ENCODE results near the gene ZNF689.
"Not testable (repeated sequence)": the region's sequence is repeated elsewhere in the genome, so short reads cannot be mapped to it uniquely, and the experiment has no call there.

The ZNF689 gene

GRCh38 chr16:30636599-30636998 is 26.4 kb upstream of the ZNF689 start:
- DNase-seq (ENCODE audit: low spot score), result no peak

DNA sequence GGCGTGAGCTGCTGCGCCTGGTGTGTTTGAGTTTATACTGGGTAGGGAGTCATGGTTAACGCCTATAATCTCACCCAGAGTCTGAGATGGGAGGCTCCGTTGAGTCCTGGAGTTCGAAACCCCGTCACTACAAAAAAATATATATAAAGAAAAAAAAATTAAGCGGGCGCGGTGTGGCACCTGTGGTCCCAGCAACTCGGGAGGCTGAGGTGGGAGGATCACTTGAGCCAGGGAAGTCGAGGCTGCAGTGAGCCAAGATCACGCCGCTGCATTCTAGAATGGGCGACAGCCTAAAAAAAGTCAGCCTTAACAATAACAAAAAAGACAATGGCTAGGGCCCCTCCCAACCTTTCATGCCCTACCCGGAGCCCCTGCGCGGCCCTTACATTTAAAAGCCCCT is 23.3 kb upstream of the ZNF689 start:
- DNase-seq (ENCODE audit: low spot score), result no peak

DNA sequence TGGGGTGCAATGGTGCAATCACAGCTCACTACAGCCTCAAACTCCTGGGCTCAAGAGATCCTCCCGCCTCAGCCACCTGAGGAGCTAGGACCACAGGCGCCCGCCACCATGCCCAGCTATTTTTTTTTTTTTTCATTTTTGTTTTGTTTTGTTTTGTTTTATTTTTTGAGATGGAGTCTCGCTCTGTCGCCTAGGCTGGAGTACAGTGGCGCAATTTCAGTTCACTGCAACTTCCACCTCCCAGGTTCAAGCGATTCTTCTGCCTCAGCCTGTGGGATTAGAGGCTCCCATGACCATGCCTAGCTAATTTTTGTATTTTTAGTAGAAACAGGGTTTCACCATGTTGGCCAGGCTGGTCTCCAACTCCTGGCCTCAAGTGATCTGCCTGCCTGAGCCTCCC is 22.3 kb upstream of the ZNF689 start:
- not testable (repeated sequence) for DNase-seq (ENCODE audit: low spot score)

DNA sequence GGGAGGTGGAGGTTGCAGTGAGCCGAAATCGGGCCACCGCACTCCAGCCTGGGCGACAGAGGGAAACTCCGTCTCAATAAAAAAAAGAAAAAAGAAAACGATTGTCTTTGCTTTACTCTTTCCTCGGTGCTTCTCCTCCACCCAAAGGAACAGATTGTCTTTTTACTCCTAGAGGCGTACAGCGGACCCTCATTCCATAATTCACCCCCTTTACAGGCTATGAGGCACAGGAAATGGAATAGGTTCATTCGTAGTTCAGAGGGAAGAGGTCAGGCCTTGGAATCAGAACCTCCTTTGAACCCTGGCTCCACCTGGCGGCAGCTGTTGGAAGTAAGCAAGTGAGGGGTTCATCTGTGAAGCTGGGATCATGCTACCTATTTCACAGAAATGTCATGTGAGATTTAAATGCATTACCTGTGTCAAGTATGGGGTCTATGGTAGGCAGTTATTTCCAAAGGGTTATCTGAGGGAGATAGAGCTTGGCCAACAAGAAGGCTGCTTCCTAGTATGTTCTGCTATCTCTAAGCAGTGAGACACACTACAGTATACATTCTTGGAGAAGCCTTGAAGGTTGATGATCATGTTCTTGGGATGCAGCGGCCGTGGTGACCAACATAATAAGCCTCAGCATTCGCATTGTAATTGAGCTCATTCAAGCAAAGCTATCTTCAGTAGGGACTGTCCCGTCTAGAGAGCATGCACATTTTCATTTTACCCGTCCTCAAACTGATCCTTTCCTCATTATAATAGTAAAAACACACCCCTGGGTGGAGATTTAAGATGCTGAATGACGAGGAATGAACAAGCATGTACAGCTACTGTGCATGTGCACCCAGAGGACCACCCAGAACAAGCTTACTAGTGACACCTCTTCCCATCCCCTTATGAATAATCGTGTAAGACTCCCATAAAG is 18.7 kb upstream of the ZNF689 start:
- peak; percentile 77 for DNase-seq (ENCODE audit: low spot score)

- no peak for DNase-seq (ENCODE audit: low spot score)
These were observed 16.0 kb upstream of the ZNF689 start for GRCh38 chr16:30626236-30626635.

GRCh38 chr16:30623536-30624283 is 13.5 kb upstream of the ZNF689 start:
- no peak for DNase-seq (ENCODE audit: low spot score)

- DNase-seq (ENCODE audit: low spot score), result no peak
These were observed 12.4 kb upstream of the ZNF689 start for GRCh38 chr16:30622455-30623032.

GRCh38 chr16:30621765-30622164 is 11.6 kb upstream of the ZNF689 start:
- no peak for DNase-seq (ENCODE audit: low spot score)

GRCh38 chr16:30620169-30620568 is 10.0 kb upstream of the ZNF689 start:
- no peak for DNase-seq (ENCODE audit: low spot score)

- no peak for DNase-seq (ENCODE audit: low spot score)
These were observed 9.4 kb upstream of the ZNF689 start for GRCh38 chr16:30619638-30620037.

- no peak for DNase-seq (ENCODE audit: low spot score)
These were observed 9.0 kb upstream of the ZNF689 start for GRCh38 chr16:30619202-30619601.

DNA sequence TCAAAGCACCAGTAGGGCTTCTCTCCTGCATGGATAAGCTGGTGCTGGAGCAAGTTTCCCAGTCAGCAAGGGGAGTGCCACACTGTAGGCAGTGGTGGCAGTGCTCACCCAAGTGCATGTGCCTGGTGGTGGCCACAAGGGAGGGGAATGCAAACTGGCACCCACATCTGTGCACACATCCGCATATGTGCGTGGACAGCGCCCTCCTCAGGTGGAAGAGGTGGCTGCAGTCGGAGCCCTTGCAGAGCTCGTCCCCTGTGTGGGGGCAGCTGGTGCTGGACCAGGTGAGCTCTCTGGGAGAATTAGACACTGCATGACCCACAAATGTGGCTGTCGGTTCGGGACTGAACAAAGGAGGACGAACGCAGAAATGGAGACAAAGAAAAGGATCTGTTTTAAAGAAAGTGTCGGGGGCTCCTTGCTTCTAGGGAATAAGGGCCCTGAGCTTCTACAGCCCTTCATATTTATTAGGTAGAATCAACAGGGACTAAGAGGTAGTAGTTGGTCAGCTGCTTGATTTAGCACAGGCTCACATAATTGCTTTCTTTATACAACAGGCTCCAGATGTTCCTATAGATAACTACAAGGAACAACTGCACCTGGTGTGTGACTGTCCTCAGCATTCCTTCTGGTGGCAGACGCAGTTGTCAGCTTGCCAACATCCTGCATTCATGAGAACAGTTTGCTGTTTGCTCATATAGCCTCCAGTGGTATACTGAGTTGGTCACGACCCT is 5.3 kb upstream of the ZNF689 start:
- peak; percentile 33 for DNase-seq (ENCODE audit: low spot score)

DNA sequence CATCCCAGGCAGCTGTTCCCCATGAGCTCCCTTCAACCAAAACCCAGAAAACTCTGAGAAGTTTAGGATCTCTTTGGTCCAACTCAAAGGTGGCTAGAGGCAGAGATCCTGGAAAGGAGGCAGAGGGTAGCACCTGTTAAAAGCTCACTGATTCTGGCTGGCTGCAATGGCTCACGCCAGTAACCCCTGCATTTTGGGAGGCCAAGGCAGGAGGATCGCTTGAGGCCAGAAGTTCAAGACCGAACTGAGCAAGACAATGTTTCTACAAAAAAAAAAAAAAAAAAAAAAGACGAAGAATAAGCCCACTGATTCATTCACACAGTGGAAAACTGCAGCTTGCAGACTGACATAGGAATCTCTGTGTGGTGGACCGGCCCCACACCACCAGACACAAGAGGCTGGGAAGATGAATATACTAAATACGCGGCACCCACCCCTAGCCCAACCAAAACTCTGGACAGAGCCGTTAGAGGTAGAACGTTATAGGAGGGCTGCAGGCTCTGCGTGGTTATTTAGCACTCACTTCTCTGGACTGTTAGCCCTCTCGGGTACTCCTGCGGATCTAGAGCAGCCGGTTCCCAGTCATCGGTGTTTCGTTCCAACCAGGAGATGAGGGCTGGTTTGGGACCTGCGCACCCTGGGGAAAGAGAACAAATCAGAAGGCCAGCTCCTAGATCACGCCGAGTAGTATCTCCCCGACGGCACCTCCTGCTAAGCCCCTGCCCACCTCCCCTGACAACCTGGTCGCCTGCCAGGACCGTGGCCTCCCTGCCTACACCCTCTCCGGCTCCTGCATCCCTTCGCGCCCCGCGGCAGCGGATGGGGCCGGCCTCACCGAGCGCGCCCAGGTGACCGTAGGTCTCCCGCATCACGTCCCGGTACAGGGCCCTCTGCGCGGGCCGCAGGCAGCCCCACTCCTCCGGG is 925 bp downstream of the ZNF689 start:
- DNase-seq (ENCODE audit: low spot score), result peak; percentile 20

DNA sequence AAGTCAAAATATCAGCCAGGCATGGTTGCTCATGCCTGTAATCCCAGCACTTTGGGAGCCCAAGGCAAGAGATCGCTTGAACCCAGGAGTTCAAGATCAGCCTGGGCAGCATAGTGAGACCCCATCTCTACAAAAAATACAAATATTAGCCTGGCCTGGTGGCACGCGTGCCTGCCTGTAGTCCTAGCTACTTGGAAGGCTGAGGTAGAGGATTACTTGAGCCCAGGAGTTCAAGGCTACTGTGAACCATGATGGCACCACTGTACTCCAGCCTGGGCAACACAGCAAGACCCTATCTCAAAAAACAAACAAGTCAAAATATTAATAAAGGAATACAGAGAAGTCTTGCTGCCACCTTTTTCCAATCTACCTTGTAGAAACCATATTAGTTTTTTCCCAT is 4.2 kb downstream of the ZNF689 start:
- DNase-seq (ENCODE audit: low spot score), result no peak

DNA sequence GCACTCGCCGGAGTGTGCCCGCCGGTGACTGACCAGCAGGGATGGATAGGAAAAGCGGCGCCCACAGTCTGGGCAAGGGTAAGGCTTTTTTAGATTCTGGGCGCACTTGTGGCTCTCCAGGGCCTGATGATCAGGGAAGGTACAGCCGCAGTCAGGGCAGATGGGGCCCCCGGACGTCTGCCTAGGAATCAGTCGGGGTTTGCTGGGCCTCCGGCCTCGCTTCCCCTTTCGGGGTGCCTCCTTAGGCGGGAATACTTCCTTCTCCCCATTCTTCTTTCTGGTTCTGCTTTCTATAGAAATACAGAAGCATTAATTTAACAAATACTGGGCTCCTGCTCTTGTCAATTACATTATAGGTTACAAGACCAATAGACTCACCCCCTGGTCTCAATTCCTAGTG is 5.0 kb downstream of the ZNF689 start:
- DNase-seq (ENCODE audit: low spot score), result no peak

GRCh38 chr16:30604316-30604947 is 5.8 kb downstream of the ZNF689 start:
- no peak for DNase-seq (ENCODE audit: low spot score)

DNA sequence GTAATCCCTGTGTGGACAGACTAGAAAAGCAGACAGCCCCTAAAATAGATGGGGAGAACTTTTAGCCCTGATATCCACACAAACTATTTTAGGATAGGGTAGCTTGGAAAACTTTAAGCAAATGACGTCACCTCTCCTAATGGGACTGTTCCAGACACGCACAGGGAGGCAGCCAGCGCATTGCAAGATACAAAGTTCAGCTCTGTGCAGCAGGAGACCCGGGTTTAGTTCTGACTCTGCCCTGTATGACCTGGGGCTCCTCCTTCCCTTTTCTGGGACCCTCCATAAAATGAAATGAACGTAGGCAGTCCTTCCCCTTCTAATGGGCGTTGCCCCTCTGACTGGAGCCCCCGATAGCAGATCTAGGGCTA is 6.3 kb downstream of the ZNF689 start:
- DNase-seq (ENCODE audit: low spot score), result no peak

- DNase-seq (ENCODE audit: low spot score), result no peak
These were observed 7.4 kb downstream of the ZNF689 start for GRCh38 chr16:30602616-30603277.

DNA sequence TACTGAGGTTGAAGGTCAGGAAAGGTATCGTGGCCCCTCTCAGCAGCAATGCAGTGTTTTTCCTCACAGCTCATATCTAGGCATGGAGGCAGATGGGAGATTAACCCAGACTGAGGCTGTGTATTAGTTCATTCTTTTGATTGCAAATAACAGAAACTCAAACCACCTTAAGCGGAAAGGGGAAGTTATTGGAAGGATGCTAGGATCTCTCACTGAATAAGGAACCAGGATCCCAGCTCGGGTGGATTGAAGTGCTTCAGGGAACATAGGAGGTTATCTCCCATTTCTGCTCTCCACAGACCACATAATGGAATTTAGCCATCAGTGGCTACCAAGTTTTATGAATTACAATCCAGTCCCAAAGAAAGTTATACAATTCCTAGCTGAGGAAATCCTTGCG is 8.2 kb downstream of the ZNF689 start:
- no peak for DNase-seq (ENCODE audit: low spot score)

- DNase-seq (ENCODE audit: low spot score), result no peak
These were observed 9.3 kb downstream of the ZNF689 start for GRCh38 chr16:30600929-30601328.
